Stimulated activated CD4-positive, alpha-beta T cell treated with anti-CD3 and anti-CD28 coated beads, TNF-alpha, amount 100 ng/mL, for 1 hour (primary cell): ENCODE data around the gene RGS19.
A peak's percentile ranks its signal among the peaks of the same experiment; 100 is the strongest.

ENCODE experiments used
- DNase-seq, 3 donors: peaks; one replicate each; pipeline ENCODE4 v3.0.0-alpha.2; 2020; ENCODE audit warnings: low read depth in 3 of 3, low spot score in 1 of 3

The RGS19 gene

DNA sequence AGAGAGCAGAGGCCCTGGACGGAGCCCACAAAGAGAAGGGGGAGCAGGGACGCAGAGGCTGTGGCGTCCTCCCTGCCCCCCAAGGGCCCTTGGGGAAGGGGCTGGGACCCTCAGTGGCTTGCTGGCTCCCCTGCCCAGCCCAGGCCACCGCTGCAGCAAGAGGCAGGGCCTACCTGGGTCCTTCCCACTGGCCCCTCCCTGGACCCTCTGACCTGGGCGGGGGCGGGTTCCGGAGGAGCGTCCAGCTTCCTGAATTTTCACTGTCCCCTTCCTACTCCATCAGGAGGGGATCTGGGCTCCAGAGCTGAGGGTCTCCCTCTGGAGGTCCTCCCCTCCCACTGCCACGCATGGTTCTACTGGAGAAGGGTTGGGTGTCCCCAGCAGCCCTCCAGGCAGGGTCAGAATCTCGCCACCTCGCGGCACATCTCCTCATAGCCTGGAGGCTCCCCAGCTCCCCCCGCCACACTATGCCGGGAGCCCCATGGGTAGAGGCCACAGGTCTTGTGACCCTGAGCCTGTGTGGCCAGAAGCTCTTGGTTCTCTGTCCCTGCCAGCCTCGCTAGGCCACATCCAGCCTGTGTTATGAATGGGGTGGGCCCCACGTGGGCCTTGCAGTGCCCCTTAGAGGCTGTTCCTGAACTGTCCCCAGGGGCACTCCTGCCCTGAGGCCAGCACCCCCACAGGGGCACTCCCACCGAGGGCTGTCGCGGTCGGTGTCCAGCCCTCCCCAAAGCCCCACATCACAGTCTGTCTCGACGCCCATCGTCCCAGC is 28.9 kb downstream of the RGS19 start:
- no peak for DNase-seq

- DNase-seq, result no peak
Observed at GRCh38 chr20:64049878-64050260, 29.4 kb downstream of the RGS19 start.

DNA sequence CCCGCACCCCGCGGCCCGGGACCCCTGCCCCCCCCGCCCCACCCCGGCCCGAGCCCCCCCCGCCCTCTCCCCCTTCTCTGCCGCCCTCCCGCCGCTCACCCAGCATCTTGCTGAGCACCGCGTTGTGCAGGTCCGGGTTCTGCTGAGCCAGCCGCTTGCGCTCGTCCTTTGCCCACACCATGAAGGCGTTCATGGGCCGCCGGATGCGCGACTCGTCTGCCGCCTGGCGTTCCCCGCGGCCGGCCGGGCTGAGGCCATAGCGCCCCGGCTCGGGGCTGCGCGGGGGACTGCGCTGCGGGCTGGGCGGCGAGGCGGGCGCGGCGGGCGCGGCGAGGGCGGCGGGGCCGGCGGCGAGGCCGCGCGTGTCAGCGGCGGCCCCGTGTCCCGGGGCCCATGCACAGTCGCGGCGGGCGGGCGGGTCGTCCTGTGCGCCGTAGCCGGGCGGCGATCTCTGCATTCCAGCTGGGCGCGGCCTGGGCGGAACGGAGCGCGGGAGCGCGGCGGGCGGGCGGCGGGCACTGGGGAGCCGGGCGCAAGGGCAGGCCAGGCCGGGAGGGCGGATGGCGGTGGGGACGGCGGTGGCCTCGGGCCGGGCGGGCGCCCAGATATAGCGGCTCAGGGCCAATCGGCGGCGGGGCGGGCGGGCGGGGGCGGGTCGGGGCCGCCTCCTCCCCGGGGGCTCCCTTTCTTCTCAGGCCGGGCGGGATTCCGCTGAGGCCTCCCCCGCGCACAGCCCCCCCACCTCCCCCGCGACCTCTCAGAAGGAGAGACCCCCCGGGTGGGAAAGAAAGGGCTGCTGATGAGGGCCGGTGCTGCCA is 30.0 kb downstream of the RGS19 start, which contains the start of gene SOX18:
Gene SOX18, minus strand, starts transcription at position 580 of the 818 bp plus-strand sequence. Its CDS starts 123 bp downstream, at position 457.
- no peak for DNase-seq

GRCh38 chr20:64048402-64049044 is 30.8 kb downstream of the RGS19 start:
- DNase-seq, result no peak

DNA sequence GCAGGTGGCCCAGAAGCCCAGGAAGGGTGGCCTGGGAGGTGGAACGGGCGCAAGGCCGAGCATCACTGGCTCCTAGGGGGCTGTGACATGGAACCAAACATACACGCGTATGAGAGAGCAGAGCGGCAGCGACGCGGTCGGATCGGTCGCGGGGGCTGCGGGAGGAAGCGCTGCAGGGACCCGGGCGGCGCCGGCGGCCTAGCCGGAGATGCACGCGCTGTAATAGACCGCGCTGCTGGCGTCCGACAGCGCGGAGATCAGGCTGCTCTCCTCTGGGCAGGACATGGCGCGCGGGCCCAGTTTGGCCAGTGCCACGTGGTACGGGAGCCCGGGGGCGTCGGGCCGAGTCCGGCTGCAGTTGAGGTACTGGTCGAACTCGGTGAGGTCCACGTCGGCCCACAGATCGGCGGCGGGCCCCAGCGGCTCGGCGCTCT is 31.3 kb downstream of the RGS19 start:
- no peak for DNase-seq

GRCh38 chr20:64047046-64047389 is 32.3 kb downstream of the RGS19 start:
- DNase-seq, result no peak

GRCh38 chr20:64045346-64046011 is 33.8 kb downstream of the RGS19 start:
- DNase-seq, result no peak

GRCh38 chr20:64044484-64045247 is 34.7 kb downstream of the RGS19 start:
- no peak for DNase-seq

GRCh38 chr20:64043768-64044167 is 35.5 kb downstream of the RGS19 start:
- no peak for DNase-seq

DNA sequence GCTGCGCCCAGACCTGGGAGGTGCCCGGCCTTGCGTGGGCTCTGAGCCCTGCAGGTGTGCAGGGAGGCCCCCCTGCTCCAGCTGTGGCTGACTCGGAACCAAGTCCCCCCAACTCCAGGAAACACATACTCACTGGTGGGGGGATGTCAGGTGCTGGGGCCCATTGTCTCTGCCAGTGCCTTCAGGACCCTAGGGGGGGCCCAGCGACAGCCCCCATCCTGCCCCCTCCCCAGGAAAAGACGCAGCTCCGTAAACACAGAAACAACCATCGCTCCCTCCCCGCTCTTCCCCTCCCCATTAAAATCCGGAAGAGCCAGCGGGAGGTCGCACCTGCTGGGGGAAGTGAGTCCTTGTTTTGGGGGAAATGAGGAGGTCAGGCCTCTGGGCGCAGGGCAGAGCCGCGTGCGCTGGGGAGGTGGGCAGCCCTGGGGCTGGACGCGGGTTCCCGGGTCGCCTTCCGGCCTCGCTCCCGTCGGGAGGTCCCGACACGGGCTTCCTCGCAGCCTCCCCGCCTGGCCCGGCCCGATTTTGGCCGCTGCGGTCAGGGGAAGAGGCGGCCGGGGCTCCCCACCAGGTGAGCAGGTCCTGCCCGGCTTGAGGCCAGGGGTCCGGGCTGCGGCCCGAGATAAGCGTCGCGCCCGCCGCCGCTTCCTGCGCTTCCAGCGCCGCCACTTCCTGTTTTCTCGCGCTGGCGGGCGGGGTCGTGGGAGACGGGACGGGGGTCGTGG is 37.1 kb downstream of the RGS19 start:
- no peak for DNase-seq

- DNase-seq, result no peak
Observed at GRCh38 chr20:64041781-64042053, 37.6 kb downstream of the RGS19 start.

DNA sequence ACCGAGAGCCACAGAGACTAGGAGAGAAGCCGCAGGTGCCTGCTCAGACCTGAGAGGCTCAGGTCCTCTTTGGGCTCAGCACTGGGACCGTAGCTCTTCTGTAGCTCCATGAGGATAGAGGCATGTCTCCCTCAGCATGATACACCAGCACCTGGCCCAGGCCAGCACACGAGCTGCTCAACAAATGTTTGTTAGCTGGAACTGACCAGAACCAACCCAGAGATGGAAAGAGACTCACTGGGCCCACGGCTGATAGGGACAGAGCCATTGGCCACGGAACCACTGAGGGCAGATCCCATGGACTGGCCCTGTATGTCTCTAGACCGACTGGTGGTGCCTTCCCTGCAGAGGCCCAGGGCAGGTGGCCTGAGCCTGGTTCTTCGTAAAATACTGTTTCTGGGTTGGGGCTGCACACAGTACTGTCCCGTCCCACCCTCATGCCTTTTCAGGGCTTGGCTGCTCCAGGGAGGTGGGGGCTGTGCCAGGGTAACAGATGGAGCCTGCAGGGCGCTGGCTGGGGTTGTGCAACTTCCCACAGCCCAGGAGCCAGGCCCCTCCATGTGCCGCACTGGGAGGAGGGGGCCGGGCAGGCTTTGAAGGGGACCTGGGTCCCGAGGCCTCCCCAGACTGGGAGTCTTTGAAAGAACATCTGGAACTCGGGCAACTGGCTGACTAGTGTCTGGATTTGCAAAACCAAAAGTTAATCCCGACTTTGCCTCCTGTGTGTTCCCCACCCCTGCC is 38.1 kb downstream of the RGS19 start:
- no peak for DNase-seq

DNA sequence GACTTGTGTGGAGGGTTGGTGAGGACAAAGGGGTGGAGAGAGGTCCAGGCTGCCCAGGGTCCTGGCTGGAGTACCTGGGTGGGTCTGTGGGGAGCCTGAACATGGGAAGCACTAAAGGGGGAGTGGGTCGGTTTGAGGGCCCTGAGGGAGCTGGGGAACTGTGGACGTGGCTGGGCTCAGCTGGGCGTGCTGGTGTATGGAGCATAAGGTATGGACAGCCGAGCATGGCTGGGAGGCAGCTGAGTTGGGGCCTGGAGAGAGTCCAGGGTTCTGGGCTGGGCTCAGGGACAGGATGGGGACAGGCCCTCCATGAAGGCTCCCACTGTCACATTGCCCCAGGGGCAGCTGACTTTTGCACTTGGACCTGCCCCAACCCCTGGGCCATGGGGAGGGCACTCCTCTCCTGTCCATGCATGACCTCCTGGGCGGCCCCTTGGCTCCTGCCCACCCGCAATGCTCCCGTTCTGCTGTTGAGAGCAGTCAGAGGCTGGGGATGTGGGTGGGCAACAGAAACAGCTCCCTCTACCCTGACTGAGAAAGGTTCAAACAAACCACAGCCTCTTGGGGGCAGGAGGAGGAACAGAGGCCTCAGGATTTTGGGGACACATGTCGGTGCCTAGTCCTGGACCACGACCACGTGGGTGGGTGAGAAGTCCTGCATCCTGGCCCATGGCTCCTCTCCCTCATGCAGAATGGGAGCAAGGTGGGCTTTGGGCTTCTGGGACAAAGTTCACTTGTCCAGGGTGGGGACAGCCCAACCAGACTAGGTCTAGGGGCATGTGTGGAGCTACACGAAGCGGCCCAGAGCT is 38.9 kb downstream of the RGS19 start:
- DNase-seq, result no peak

DNA sequence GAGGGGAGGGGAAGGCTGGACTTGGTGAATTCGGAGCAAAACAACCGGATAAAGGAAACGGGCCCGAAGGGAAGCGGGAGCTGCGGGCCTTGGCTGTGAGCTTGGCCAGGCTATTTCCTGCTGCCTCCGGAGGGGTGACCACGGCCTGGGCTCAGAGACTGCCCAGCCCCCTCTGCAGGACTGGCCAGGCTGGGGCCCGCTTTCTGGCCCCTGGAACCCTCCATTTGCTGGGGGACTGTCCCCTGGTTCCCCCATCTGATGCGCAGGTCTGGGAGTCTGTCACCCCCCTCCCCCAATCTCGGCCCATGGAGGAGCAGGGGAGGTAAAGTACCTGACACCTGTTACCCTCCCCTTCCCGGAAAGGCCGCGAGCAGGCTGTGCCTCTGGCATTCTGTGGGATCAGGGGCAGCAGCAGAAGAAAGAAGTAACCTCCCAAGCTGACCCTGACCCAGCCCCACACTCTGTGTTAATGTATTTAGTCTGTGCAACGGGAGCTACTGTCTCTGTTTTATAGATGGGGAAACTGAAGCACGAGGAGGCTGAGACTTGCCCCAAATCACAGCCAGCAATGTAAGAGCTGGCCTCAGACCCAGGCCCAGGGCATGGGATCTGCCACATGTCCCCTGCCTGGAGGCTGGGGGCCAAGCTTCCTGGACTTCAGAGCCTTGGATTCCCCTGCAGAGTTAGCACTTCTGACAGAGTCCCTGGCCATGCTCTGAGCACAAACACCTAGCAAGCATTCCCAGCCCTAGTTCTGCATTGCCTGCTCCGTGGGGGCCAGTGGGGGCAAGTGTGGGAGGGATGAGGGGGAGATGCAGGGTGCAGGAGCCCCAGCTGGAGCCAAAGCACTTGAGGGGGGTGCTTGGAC is 39.8 kb downstream of the RGS19 start:
- DNase-seq, result no peak

DNA sequence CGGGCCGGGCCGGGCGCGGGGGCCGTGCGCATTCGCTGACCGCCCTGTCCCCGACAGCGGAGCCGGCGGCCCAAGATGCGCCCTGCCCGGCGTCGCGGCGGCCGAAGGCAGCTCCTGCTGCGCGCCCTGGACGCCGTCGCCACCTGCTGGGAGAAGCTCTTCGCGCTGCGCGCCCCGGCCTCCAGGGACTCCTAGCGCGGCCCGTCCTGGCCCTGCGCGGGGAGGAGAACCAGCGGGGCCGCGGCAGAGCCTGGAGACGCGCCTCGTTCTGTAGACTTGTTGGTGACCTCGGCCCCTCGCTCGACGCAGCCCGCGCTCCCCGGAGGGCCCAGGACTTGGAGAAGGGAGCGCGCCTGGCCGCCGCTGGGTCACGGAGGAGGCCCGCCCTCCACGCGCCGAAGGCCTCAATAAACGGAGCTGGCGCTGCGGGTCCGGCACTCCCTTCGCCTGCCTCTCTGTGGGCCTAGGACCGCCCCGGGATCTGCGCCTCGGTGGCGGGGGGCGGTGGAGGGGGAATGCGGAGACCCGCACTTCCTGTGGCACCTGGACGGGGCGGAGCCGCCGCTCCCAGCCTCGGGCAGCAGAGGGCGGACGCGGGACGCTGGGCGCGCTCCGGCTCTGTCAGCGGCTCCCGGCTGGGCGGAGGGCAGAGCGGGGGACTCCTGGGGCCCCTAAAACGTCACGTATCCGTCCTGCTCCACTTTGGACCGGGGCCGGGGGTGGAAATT is 40.6 kb downstream of the RGS19 start:
- DNase-seq, result peak; percentile 43 to 72 (median 53)

- no peak for DNase-seq
Observed at GRCh38 chr20:64038224-64038564, 41.1 kb downstream of the RGS19 start.
